Measurements from ENCODE around the gene CHST8.

GRCh38 chr19:33670398-33670797, 48.6 kb downstream of the CHST8 start:
- TF ChIP-seq EZH2 (IDR thresholded peaks at IDR 0.05) (no peak), POLR2AphosphoS5 (IDR thresholded peaks at IDR 0.05; ENCODE audit: borderline replicate concordance, low read depth, low read length) (no peak), FOXP2 (optimal IDR thresholded peaks at IDR 0.05; ENCODE audit: control extremely low read depth, extremely low read length, insufficient read depth) (no peak)
